ENCODE results near the gene CAMTA1. TPM values are rescaled to one million over a fixed set of nuclear protein-coding genes. Genes with fewer than 3 reads are reported as not detected.

CAMTA1 gene
- polyA plus RNA-seq, 1 donor from 2014 or later = 162 TPM

DNA sequence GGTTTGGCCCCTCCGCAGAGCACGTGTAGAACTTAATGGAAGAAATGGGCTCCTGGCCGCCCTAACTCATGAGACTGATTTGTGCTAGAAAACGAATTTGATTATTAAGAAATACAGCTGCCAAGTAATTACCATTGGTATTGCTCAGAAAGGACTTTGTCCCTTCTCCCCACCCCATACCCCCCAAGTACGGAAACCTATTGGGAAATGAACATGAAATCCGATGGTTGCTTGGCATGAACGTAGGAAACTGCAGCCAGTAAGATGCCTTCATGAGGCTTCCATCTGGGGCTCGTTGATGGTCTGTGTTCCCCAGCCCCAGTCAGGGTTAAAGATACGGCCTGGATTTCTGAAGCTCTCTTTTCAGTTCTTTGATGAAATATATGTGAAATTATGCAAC lies 1020.2 kb downstream of the CAMTA1 start:
- Histone ChIP-seq H3K27me3 (ENCODE audit: insufficient read depth, low read depth, low read length) (no peaks in the 10 kb centered on the region), H4K20me1 (ENCODE audit: insufficient read depth) (no peaks in the 10 kb centered on the region), H3K4me2 (ENCODE audit: low read length) (no peak overlapping the region), H3K27ac (ENCODE audit: low read length) (no peak overlapping the region), H3K9me2 (ENCODE audit: insufficient read depth, low read length) (no peaks in the 10 kb centered on the region), H3K9ac (ENCODE audit: low read length) (no peak overlapping the region), H3F3A (ENCODE audit: insufficient read depth, low read length, poor library complexity, severe bottlenecking) (no peaks in the 10 kb centered on the region), H3K9me3 (ENCODE audit: low read length) (no peaks in the 10 kb centered on the region), H3K79me2 (replicated peaks; ENCODE audit: insufficient read depth, low read length) (no peaks in the 10 kb centered on the region), H3K36me3 (ENCODE audit: insufficient read depth, low read length) (no peaks in the 10 kb centered on the region), H3K4me3 (ENCODE audit: low read length) (no peak overlapping the region), H2AFZ (ENCODE audit: low read depth, low read length) (no peak overlapping the region)
- TF ChIP-seq TAF1 (IDR thresholded peaks at IDR 0.05; ENCODE audit: low read depth) (no peak), MXI1 (conservative IDR thresholded peaks at IDR 0.05; ENCODE audit: poor library complexity, severe bottlenecking) (no peak), SMC3 (conservative IDR thresholded peaks at IDR 0.05; ENCODE audit: poor library complexity) (no peak), POLR2AphosphoS5 (IDR thresholded peaks at IDR 0.05) (no peak), EZH2 (IDR thresholded peaks at IDR 0.05; ENCODE audit: borderline replicate concordance, insufficient read depth, low read length, poor library complexity, severe bottlenecking) (no peak), RAD21 (conservative IDR thresholded peaks at IDR 0.05) (no peak), EP300 (conservative IDR thresholded peaks at IDR 0.05; ENCODE audit: poor library complexity, severe bottlenecking) (no peak)
- TF ChIP-seq, protein P1, sequence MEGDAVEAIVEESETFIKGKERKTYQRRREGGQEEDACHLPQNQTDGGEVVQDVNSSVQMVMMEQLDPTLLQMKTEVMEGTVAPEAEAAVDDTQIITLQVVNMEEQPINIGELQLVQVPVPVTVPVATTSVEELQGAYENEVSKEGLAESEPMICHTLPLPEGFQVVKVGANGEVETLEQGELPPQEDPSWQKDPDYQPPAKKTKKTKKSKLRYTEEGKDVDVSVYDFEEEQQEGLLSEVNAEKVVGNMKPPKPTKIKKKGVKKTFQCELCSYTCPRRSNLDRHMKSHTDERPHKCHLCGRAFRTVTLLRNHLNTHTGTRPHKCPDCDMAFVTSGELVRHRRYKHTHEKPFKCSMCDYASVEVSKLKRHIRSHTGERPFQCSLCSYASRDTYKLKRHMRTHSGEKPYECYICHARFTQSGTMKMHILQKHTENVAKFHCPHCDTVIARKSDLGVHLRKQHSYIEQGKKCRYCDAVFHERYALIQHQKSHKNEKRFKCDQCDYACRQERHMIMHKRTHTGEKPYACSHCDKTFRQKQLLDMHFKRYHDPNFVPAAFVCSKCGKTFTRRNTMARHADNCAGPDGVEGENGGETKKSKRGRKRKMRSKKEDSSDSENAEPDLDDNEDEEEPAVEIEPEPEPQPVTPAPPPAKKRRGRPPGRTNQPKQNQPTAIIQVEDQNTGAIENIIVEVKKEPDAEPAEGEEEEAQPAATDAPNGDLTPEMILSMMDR (IDR thresholded peaks at IDR 0.05; ENCODE audit: poor library complexity, severe bottlenecking) = no peak
- TF ChIP-seq, protein P2, sequence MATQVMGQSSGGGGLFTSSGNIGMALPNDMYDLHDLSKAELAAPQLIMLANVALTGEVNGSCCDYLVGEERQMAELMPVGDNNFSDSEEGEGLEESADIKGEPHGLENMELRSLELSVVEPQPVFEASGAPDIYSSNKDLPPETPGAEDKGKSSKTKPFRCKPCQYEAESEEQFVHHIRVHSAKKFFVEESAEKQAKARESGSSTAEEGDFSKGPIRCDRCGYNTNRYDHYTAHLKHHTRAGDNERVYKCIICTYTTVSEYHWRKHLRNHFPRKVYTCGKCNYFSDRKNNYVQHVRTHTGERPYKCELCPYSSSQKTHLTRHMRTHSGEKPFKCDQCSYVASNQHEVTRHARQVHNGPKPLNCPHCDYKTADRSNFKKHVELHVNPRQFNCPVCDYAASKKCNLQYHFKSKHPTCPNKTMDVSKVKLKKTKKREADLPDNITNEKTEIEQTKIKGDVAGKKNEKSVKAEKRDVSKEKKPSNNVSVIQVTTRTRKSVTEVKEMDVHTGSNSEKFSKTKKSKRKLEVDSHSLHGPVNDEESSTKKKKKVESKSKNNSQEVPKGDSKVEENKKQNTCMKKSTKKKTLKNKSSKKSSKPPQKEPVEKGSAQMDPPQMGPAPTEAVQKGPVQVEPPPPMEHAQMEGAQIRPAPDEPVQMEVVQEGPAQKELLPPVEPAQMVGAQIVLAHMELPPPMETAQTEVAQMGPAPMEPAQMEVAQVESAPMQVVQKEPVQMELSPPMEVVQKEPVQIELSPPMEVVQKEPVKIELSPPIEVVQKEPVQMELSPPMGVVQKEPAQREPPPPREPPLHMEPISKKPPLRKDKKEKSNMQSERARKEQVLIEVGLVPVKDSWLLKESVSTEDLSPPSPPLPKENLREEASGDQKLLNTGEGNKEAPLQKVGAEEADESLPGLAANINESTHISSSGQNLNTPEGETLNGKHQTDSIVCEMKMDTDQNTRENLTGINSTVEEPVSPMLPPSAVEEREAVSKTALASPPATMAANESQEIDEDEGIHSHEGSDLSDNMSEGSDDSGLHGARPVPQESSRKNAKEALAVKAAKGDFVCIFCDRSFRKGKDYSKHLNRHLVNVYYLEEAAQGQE (IDR thresholded peaks at IDR 0.05; ENCODE audit: borderline replicate concordance) = no peak

DNA sequence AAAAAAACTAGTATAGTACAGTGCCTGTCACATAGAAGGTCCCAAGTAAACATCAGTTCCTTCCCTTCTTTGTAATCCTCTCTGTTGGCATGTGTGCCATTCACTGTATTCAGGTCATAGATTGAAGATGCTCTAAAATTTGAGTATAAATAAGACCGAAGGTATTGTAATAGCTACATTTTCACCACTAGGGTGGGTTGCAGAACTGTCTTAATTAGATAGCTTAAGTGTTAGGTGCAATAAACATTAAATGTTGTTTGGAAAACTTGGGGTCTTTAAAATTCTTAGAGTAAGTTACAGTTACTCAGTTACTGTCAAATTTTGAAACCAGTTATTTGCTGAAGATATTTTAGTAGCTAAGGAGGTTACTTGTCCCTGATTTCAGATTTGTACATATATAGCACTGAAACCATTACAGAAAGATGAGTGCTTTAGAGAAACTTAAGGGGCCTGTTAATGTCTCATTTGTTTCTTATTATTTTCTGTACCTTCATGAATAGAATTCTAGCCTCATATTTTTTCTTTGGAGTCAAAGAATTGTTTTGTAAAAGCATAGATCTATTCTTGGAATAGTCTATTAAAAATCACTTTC lies 1023.1 kb downstream of the CAMTA1 start:
- Histone ChIP-seq H3K9ac (ENCODE audit: low read length) (no peak overlapping the region), H3K36me3 (ENCODE audit: insufficient read depth, low read length) (no peaks in the 10 kb centered on the region), H3K79me2 (replicated peaks; ENCODE audit: insufficient read depth, low read length) (no peaks in the 10 kb centered on the region), H3F3A (ENCODE audit: insufficient read depth, low read length, poor library complexity, severe bottlenecking) (no peaks in the 10 kb centered on the region), H2AFZ (ENCODE audit: low read depth, low read length) (no peak overlapping the region), H3K27me3 (ENCODE audit: insufficient read depth, low read depth, low read length) (no peaks in the 10 kb centered on the region), H4K20me1 (ENCODE audit: insufficient read depth) (no peaks in the 10 kb centered on the region), H3K9me2 (ENCODE audit: insufficient read depth, low read length) (no peaks in the 10 kb centered on the region), H3K4me3 (ENCODE audit: low read length) (no peak overlapping the region), H3K4me2 (ENCODE audit: low read length) (no peak overlapping the region), H3K9me3 (ENCODE audit: low read length) (no peaks in the 10 kb centered on the region), H3K27ac (ENCODE audit: low read length) (no peak overlapping the region)
- TF ChIP-seq MXI1 (conservative IDR thresholded peaks at IDR 0.05; ENCODE audit: poor library complexity, severe bottlenecking) = no peak
- TF ChIP-seq, protein P1 (IDR thresholded peaks at IDR 0.05; ENCODE audit: poor library complexity, severe bottlenecking) = peak; percentile 51
- peak; percentile 15 for TF ChIP-seq SMC3 (conservative IDR thresholded peaks at IDR 0.05; ENCODE audit: poor library complexity)

Data from neural cell (in vitro differentiated cells).